Coronary artery (tissue), 2 donors: ENCODE data around the gene GJD2.

Source experiments
- DNase-seq: peaks from one replicate; pipeline ENCODE4 v3.0.0-alpha.2; 2017; ENCODE audit warnings: low spot score
- H3K27ac ChIP-seq, 2 donors: fragments of 200-600 bp; sonication (generic); one replicate each; pipeline ENCODE4 v1.5.1; 2016 to 2019
- H3K4me3 ChIP-seq: fragments of 200-600 bp; sonication (generic); 2 replicates; pipeline ENCODE4 v1.5.1; 2016; ENCODE audit warnings: mild to moderate bottlenecking, moderate library complexity
- TF ChIP-seq, protein P1 (sequence below): fragments of 200-600 bp; sonication (generic); IDR thresholded peaks from one replicate; pipeline ENCODE4 v1.5.1; 2019; ENCODE audit warnings: antibody characterized with exemption

Gene GJD2

DNA sequence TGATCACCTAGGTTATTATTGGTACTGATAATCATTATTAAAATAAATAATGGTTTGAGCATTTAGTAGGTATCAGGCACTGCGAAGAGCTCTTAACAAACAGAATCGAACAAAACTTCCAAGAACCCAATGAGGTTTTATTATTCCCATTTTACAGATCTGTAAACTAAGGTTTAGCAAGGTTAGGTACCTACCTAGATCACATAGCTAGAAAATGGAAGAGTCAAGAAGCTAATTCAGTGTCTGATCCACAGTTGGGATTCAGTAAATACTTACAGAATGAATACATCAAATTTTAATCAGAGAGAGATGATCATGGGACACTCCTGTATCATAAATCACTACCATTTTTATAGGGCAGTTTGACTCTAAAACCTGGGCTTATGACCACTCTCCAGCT lies 15.5 kb downstream of the GJD2 start:
- no peak overlapping the region for H3K4me3 ChIP-seq
- no peak for DNase-seq
- H3K27ac ChIP-seq = no peak overlapping the region
- TF ChIP-seq, protein P1, sequence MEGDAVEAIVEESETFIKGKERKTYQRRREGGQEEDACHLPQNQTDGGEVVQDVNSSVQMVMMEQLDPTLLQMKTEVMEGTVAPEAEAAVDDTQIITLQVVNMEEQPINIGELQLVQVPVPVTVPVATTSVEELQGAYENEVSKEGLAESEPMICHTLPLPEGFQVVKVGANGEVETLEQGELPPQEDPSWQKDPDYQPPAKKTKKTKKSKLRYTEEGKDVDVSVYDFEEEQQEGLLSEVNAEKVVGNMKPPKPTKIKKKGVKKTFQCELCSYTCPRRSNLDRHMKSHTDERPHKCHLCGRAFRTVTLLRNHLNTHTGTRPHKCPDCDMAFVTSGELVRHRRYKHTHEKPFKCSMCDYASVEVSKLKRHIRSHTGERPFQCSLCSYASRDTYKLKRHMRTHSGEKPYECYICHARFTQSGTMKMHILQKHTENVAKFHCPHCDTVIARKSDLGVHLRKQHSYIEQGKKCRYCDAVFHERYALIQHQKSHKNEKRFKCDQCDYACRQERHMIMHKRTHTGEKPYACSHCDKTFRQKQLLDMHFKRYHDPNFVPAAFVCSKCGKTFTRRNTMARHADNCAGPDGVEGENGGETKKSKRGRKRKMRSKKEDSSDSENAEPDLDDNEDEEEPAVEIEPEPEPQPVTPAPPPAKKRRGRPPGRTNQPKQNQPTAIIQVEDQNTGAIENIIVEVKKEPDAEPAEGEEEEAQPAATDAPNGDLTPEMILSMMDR = no peak

DNA sequence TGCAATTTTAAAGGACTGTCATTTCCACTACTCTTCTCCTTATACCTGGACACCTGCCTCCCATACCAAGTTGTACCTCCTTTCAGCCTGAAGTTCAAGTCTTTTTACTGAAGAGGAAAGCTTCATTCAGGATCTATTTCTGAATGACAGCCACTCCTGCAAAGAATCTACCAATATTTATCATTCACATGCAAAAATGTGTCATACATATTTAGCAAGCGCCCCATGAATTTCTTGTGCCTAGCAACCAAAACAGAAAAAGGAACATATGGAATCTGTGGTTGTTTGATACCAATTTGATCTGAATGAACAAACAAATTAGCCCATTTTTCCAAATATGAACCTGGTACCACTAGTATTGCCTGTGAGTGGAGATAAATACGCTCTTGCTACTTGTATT lies 16.8 kb downstream of the GJD2 start:
- no peak overlapping the region for H3K27ac ChIP-seq
- DNase-seq = no peak
- TF ChIP-seq, protein P1 = no peak

GRCh38 chr15:34737477-34737876 lies 17.3 kb downstream of the GJD2 start:
- H3K4me3 ChIP-seq = no peak overlapping the region
- TF ChIP-seq, protein P1 = no peak
- DNase-seq = no peak
- H3K27ac ChIP-seq = no peak overlapping the region

More for the DNA sequence above, 16.8 kb downstream of the GJD2 start:
- no peak overlapping the region for H3K4me3 ChIP-seq

GRCh38 chr15:34734303-34734702 lies 20.5 kb downstream of the GJD2 start:
- H3K4me3 ChIP-seq = no peak overlapping the region
- no peak for DNase-seq
- TF ChIP-seq, protein P1 = no peak
- no peak overlapping the region for H3K27ac ChIP-seq

DNA sequence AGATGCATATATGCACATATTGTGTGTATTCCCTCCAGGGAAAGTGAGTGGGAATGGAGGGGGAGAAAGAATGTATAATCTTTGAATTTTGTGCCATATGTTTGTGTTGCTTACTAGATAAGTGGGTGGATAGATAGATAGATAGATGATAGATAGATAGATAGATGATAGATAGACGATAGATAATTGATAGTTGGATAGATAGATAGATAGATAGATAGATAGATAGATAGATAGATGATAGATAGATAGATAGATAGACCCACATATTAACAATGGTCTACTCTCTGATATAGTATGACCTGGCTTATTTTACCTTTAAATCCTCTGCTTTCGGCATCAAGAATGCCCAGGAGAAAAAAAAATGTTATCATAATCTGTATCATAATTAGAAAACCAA lies 21.2 kb downstream of the GJD2 start:
- DNase-seq = no peak
- Histone ChIP-seq H3K4me3 (no peak overlapping the region), H3K27ac (no peak overlapping the region)
- TF ChIP-seq, protein P1 = no peak

DNA sequence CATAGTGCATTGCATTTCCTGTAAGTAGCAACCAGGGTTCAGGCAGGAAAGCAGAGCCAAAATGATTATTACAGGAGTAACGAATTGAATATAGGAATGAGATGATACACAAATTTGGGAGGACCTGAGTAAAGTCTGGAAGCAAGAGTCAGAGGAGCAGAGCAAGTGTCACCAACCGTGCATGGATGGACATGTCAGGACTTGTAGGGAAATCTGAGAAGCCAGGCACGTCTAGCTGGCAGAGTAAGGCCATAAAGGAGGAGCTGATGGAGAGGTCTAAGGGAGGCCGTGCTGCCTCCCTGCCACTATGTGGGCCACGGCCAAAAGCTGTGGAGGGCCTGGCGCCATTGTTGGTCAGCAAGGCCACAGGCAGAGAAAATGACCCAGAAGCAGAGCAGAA lies 22.4 kb downstream of the GJD2 start:
- TF ChIP-seq, protein P1 = no peak
- no peak overlapping the region for H3K27ac ChIP-seq
- H3K4me3 ChIP-seq = no peak overlapping the region
- no peak for DNase-seq

- TF ChIP-seq, protein P1 = no peak
- H3K27ac ChIP-seq = no peak overlapping the region
Observed at GRCh38 chr15:34730701-34731100, 24.1 kb downstream of the GJD2 start.

More at GRCh38 chr15:34730701-34731100, 24.1 kb downstream of the GJD2 start:
- DNase-seq = no peak
- no peak overlapping the region for H3K4me3 ChIP-seq
